SK-N-SH treated with all-trans-retinoic acid at 6 μM for 48 hours (cell line): Measurements from ENCODE around the gene RAPGEF5.

Experiments used
- ATAC-seq: fragments of 200-7000 bp; cut with Tn5 transposase; 3 replicates; pipeline ENCODE4 v1.9.1; 2020; ENCODE audit warnings: mild to moderate bottlenecking, moderate library complexity
- ARNTL ChIP-seq: fragments of 450-650 bp; formaldehyde crosslinking; IDR thresholded peaks from 2 replicates; pipeline ENCODE4 v1.5.0; 2020; ENCODE audit warnings: low read depth, mild to moderate bottlenecking, moderate library complexity, borderline replicate concordance
- BACH2 ChIP-seq: fragments of 250-450 bp; sonication (Bioruptor Pico); IDR thresholded peaks from 2 replicates; pipeline ENCODE4 v1.9.0; 2021; ENCODE audit warnings: mild to moderate bottlenecking, borderline replicate concordance
- CSDC2 ChIP-seq: fragments of 250-450 bp; sonication (Bioruptor Pico); IDR thresholded peaks from 2 replicates; pipeline ENCODE4 v1.5.0; 2020; ENCODE audit warnings: mild to moderate bottlenecking, moderate library complexity
- GLIS3 ChIP-seq: fragments of 250-450 bp; sonication (Bioruptor Pico); IDR thresholded peaks from 2 replicates; pipeline ENCODE4 v1.5.0; 2020; ENCODE audit warnings: mild to moderate bottlenecking, moderate library complexity
- ISL1 ChIP-seq: fragments of 250-450 bp; sonication (Bioruptor Pico); IDR thresholded peaks from 2 replicates; pipeline ENCODE4 v2.1.2; 2022; ENCODE audit warnings: mild to moderate bottlenecking, moderate library complexity
- POU6F1 ChIP-seq: fragments of 250-450 bp; sonication (Bioruptor Pico); IDR thresholded peaks from 2 replicates; pipeline ENCODE4 v1.8.0; 2021; ENCODE audit warnings: low read depth, mild to moderate bottlenecking, moderate library complexity, borderline replicate concordance
- PPARA ChIP-seq: fragments of 250-450 bp; sonication (Bioruptor Pico); IDR thresholded peaks from 2 replicates; pipeline ENCODE4 v1.5.0; 2020; ENCODE audit warnings: mild to moderate bottlenecking, borderline replicate concordance
- RARB ChIP-seq: fragments of 250-450 bp; sonication (Bioruptor Pico); IDR thresholded peaks from 2 replicates; pipeline ENCODE4 v1.8.0; 2021; ENCODE audit warnings: mild to moderate bottlenecking, moderate library complexity
- SNAI2 ChIP-seq: fragments of 250-450 bp; sonication (Bioruptor Pico); IDR thresholded peaks from 2 replicates; pipeline ENCODE4 v1.5.0; 2020; ENCODE audit warnings: mild to moderate bottlenecking, moderate library complexity
- TCF4 ChIP-seq: fragments of 250-450 bp; sonication (Bioruptor Pico); IDR thresholded peaks from 2 replicates; pipeline ENCODE4 v1.8.0; 2021; ENCODE audit warnings: mild to moderate bottlenecking, moderate library complexity, borderline replicate concordance
- TOX ChIP-seq: fragments of 250-450 bp; sonication (Bioruptor Pico); IDR thresholded peaks from 2 replicates; pipeline ENCODE4 v1.8.0; 2021; ENCODE audit warnings: mild to moderate bottlenecking, moderate library complexity, borderline replicate concordance
- ZC3H10 ChIP-seq: fragments of 250-450 bp; sonication (Bioruptor Pico); IDR thresholded peaks from 2 replicates; pipeline ENCODE4 v1.5.1; 2021; ENCODE audit warnings: mild to moderate bottlenecking, moderate library complexity
- ZFP3 ChIP-seq: fragments of 250-450 bp; sonication (Bioruptor Pico); IDR thresholded peaks from 2 replicates; pipeline ENCODE4 v1.5.0; 2020; ENCODE audit warnings: mild to moderate bottlenecking, moderate library complexity
- ZNF565 ChIP-seq: fragments of 450-650 bp; formaldehyde crosslinking; conservative IDR thresholded peaks from 2 replicates; pipeline ENCODE4 v1.5.0; 2020; ENCODE audit warnings: low read depth, mild to moderate bottlenecking, moderate library complexity
- ZNF70 ChIP-seq: fragments of 450-650 bp; formaldehyde crosslinking; IDR thresholded peaks from 2 replicates; pipeline ENCODE4 v1.5.0; 2020; ENCODE audit warnings: mild to moderate bottlenecking, moderate library complexity
- ZNF8 ChIP-seq: fragments of 450-650 bp; formaldehyde crosslinking; IDR thresholded peaks from 2 replicates; pipeline ENCODE4 v1.5.0; 2020; ENCODE audit warnings: mild to moderate bottlenecking, moderate library complexity
- TF ChIP-seq, protein P1 (sequence below): fragments of 250-450 bp; sonication (Bioruptor Pico); IDR thresholded peaks from 2 replicates; pipeline ENCODE4 v1.8.0; 2020; ENCODE audit warnings: mild to moderate bottlenecking, moderate library complexity, borderline replicate concordance
- TF ChIP-seq, protein P2 (sequence below): fragments of 250-450 bp; sonication (Bioruptor Pico); IDR thresholded peaks from 2 replicates; pipeline ENCODE4 v1.5.1; 2020; ENCODE audit warnings: low read depth, mild to moderate bottlenecking, moderate library complexity
- TF ChIP-seq, protein P3 (sequence below): fragments of 250-450 bp; sonication (Bioruptor Pico); IDR thresholded peaks from 2 replicates; pipeline ENCODE4 v1.5.0; 2020; ENCODE audit warnings: mild to moderate bottlenecking, moderate library complexity

Gene RAPGEF5

GRCh38 chr7:22403344-22403743, 46.4 kb upstream of the RAPGEF5 start (continued):
- no peak for TF ChIP-seq SNAI2 (CRISPR knock-in tag)
- TF ChIP-seq GLIS3 (CRISPR knock-in tag): no peak

- no peak for TF ChIP-seq TOX (CRISPR knock-in tag)
- no peak for ATAC-seq
Measured at GRCh38 chr7:22402250-22402649, 45.3 kb upstream of the RAPGEF5 start.

- TF ChIP-seq CSDC2 (CRISPR knock-in tag) (no peak), TOX (CRISPR knock-in tag) (peak; percentile 18; the same call in 1 of the 2 replicates)
- peak; percentile 1; the same call in 1 of the 3 replicates for ATAC-seq
Measured at GRCh38 chr7:22400936-22401553, 44.1 kb upstream of the RAPGEF5 start.

- TF ChIP-seq ZC3H10 (no peak), SNAI2 (CRISPR knock-in tag) (no peak), TOX (CRISPR knock-in tag) (no peak), POU6F1 (CRISPR knock-in tag) (no peak), ZNF70 (CRISPR knock-in tag) (no peak), ZNF8 (CRISPR knock-in tag) (no peak), ARNTL (no peak), GLIS3 (CRISPR knock-in tag) (no peak), PPARA (no peak), TCF4 (CRISPR knock-in tag) (no peak), CSDC2 (CRISPR knock-in tag) (no peak), ZFP3 (CRISPR knock-in tag) (no peak), RARB (CRISPR knock-in tag) (no peak), ZNF565 (CRISPR knock-in tag) (no peak), BACH2 (CRISPR knock-in tag) (no peak)
- TF ChIP-seq, protein P1, sequence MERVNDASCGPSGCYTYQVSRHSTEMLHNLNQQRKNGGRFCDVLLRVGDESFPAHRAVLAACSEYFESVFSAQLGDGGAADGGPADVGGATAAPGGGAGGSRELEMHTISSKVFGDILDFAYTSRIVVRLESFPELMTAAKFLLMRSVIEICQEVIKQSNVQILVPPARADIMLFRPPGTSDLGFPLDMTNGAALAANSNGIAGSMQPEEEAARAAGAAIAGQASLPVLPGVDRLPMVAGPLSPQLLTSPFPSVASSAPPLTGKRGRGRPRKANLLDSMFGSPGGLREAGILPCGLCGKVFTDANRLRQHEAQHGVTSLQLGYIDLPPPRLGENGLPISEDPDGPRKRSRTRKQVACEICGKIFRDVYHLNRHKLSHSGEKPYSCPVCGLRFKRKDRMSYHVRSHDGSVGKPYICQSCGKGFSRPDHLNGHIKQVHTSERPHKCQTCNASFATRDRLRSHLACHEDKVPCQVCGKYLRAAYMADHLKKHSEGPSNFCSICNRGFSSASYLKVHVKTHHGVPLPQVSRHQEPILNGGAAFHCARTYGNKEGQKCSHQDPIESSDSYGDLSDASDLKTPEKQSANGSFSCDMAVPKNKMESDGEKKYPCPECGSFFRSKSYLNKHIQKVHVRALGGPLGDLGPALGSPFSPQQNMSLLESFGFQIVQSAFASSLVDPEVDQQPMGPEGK (CRISPR knock-in tag): no peak
- TF ChIP-seq, protein P2, sequence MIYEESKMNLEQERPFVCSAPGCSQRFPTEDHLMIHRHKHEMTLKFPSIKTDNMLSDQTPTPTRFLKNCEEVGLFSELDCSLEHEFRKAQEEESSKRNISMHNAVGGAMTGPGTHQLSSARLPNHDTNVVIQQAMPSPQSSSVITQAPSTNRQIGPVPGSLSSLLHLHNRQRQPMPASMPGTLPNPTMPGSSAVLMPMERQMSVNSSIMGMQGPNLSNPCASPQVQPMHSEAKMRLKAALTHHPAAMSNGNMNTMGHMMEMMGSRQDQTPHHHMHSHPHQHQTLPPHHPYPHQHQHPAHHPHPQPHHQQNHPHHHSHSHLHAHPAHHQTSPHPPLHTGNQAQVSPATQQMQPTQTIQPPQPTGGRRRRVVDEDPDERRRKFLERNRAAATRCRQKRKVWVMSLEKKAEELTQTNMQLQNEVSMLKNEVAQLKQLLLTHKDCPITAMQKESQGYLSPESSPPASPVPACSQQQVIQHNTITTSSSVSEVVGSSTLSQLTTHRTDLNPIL (CRISPR knock-in tag): no peak
- TF ChIP-seq, protein P3, sequence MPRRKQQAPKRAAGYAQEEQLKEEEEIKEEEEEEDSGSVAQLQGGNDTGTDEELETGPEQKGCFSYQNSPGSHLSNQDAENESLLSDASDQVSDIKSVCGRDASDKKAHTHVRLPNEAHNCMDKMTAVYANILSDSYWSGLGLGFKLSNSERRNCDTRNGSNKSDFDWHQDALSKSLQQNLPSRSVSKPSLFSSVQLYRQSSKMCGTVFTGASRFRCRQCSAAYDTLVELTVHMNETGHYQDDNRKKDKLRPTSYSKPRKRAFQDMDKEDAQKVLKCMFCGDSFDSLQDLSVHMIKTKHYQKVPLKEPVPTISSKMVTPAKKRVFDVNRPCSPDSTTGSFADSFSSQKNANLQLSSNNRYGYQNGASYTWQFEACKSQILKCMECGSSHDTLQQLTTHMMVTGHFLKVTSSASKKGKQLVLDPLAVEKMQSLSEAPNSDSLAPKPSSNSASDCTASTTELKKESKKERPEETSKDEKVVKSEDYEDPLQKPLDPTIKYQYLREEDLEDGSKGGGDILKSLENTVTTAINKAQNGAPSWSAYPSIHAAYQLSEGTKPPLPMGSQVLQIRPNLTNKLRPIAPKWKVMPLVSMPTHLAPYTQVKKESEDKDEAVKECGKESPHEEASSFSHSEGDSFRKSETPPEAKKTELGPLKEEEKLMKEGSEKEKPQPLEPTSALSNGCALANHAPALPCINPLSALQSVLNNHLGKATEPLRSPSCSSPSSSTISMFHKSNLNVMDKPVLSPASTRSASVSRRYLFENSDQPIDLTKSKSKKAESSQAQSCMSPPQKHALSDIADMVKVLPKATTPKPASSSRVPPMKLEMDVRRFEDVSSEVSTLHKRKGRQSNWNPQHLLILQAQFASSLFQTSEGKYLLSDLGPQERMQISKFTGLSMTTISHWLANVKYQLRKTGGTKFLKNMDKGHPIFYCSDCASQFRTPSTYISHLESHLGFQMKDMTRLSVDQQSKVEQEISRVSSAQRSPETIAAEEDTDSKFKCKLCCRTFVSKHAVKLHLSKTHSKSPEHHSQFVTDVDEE: no peak
- no peak for ATAC-seq
Measured at GRCh38 chr7:22400150-22400814, 43.3 kb upstream of the RAPGEF5 start.

- no peak for ATAC-seq
- TF ChIP-seq GLIS3 (CRISPR knock-in tag) (no peak), RARB (CRISPR knock-in tag) (no peak), ZNF8 (CRISPR knock-in tag) (no peak), ISL1 (CRISPR knock-in tag) (no peak)
- TF ChIP-seq, protein P2 (CRISPR knock-in tag): no peak
- TF ChIP-seq, protein P1 (CRISPR knock-in tag): no peak
- TF ChIP-seq, protein P3: no peak
Measured at GRCh38 chr7:22399546-22399945, 42.6 kb upstream of the RAPGEF5 start.
